GM12872 (cell line): ENCODE results near the gene ABCA13.

Experiments
- TF ChIP-seq, protein P1 (sequence below): IDR thresholded peaks from 3 replicates; pipeline ENCODE4 v1.5.1; 2011; ENCODE audit warnings: low read depth, mild to moderate bottlenecking, low read length, moderate library complexity; ENCODE audit not compliant: insufficient read depth

Gene ABCA13

DNA sequence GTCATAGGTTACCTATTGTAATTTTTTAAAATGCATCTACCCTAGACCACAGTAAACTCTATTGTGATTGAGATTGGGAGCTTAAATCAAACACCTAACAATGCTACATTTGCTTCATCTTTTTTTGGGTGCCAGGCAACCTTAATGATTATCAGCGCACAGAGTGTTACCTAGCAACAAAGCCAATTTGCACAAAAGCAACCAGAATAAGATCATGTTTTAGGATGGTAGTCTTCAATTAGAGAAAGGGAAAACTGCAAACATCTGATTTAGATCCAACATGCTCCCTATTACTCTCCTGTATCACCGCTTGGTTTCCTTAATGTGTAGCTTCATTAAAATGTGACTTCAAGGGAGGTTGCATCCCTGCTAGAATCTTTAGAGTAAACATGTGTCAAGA is 226.9 kb downstream of the ABCA13 start:
- TF ChIP-seq, protein P1, sequence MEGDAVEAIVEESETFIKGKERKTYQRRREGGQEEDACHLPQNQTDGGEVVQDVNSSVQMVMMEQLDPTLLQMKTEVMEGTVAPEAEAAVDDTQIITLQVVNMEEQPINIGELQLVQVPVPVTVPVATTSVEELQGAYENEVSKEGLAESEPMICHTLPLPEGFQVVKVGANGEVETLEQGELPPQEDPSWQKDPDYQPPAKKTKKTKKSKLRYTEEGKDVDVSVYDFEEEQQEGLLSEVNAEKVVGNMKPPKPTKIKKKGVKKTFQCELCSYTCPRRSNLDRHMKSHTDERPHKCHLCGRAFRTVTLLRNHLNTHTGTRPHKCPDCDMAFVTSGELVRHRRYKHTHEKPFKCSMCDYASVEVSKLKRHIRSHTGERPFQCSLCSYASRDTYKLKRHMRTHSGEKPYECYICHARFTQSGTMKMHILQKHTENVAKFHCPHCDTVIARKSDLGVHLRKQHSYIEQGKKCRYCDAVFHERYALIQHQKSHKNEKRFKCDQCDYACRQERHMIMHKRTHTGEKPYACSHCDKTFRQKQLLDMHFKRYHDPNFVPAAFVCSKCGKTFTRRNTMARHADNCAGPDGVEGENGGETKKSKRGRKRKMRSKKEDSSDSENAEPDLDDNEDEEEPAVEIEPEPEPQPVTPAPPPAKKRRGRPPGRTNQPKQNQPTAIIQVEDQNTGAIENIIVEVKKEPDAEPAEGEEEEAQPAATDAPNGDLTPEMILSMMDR = no peak

DNA sequence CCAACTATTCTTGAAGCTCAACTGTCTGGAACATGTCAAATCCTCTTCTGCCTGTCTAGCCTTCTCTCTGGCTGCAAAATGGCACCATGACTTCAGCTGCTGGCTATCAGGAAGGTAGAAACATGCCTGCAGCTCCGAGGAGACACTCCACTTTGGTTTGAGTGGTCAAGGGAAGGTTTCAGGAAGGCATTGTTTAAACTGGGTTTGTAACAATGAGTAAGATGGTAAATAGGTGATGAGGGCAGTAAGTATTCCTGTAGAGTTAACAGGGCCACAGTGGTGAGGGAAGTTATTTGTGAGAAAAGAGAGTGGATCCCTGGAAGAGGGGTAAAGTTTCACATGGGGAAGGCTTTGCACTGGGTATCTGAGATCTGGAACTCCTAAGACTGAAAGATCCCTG is 231.5 kb downstream of the ABCA13 start:
- TF ChIP-seq, protein P1 = no peak

DNA sequence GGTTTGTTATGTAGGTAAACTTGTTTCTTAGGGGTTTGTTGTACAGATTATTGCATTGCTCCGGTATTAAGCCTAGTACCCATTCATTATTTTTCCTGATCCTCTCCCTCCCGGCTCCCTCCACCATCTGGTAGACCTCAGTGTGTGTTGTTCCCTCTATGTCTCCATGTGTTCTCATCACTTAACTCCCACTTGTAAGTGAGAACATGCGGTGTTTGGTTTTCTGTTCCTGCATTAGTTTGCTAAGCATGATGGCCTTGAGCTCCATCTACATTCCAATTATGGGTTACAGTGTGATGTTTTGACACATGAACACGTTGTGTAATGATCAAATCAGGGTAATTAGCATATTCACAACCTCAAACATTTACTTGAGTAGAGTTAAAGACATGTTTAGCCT is 237.5 kb downstream of the ABCA13 start:
- TF ChIP-seq, protein P1 = no peak

DNA sequence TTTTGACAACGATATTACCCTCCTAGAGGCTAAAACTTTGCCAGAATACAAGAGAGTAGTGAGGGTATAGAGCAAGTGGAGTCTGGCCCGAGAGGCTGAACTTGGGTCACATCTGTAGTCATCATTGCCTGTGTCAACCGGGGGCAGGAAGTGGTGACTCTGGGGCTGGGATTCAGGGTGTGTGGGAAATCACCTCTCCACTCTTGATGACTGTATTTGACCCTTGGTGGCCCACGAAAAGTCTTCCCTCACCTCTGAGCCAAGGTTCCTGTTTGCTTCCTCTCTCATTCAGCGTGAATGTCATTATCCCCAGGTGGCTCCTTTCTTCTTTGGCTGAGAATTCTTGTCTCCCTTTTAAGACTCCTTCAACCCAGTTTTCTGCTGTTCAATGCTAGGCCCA is 240.4 kb downstream of the ABCA13 start:
- TF ChIP-seq, protein P1 = no peak

DNA sequence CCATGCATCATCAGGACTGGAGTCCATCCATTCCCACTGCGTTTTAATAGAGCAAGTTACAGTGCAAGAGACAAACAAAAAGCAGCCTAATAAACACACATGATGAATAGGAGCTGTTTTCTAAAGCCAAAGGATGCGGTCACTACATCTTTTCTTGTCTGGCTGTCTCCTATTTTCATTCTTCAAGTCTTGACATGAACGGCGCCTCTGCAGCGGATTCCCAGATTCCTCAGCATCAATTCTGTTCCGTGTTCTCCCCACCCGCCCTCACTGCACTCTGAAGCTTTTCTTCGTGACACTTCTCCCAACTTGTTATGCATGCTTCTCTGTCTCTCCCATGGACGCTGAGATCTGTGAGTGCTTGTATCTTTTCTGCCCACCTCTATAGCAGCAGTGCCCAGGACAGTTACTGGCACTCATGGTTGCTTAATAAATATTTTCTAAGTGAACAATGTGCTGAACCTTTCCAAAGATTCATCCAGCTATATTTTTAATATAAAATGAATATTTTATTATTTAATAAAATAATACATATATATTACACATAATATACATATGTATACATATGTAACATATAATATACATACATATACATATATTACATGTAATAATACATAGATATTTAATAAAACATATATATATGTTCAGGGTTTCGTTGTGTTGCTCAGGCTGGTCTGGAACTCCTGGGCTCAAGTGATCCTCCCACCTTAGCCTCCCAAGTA is 242.9 kb downstream of the ABCA13 start:
- TF ChIP-seq, protein P1 = no peak

DNA sequence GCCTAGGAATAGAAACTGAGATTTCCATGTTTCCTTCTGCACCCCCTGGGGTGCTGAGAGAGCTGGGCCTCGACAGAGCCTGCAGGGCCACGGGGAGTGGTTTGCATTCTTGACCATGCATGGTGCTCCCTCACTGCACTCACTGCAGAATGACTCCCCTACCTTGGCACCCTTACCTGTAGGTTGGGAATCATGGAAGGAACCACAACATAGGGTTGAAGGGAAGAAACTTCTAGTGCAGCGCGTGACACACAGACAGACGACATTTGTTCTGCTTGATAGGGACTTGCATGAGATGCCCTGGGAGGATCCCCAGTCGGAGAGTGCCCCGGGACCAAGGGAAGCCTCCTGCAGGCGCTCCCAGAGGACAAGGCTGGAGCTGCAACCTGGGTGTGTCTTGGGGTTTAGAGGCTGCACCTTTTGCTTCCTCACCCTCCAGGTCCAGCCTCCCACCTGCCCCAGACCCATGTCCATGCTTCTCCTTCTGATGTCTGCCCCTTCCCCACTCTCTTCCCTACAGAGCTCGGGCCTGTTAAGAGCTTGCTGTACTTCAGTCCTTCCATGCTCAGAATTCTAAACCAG is 245.2 kb downstream of the ABCA13 start:
- TF ChIP-seq, protein P1 = peak; percentile 30; the same call in 1 of the 3 replicates

DNA sequence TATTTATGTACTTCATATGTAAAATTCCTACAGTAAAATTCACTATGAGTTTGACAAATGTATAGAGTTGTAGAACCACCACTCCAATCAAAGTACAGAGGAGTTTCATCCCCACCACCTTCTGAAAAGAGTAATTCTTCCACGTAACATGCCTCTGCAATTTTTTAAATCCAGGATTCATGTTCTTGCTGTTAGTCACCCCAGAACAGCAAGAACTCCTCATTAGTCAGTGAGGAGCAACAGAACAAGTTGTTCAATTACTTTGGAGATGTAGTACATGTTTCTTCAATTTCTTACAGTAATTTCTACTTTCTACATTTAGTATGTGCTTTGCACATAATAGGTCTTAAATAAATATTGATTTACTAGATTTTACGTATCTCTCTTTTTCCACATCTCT is 248.1 kb downstream of the ABCA13 start:
- TF ChIP-seq, protein P1 = no peak
